Mammary epithelial cell (primary cell): ENCODE measurements around the gene CTPS2.

Experiments
- CTCF ChIP-seq, 2 donors: IDR thresholded peaks in 1 of 2; conservative IDR thresholded peaks in 1 of 2; 2 replicates each; pipeline ENCODE4 v1.5.1; 2011 to 2012; ENCODE audit warnings: inconsistent platforms in 2 of 2, low read length in 2 of 2, mild to moderate bottlenecking in 2 of 2, control low read depth in 1 of 2, low read depth in 1 of 2; ENCODE audit not compliant: insufficient read depth in 1 of 2; ENCODE audit errors: extremely low read depth in 1 of 2
- EZH2 ChIP-seq: IDR thresholded peaks from 2 replicates; pipeline ENCODE4 v1.6.1; 2012; ENCODE audit warnings: low read length, inconsistent platforms, borderline replicate concordance

GRCh38 chrX:16558489-16558888, 154.0 kb downstream of the CTPS2 start:
- TF ChIP-seq CTCF (conservative IDR thresholded peaks at IDR 0.05 in 1 of 2, IDR thresholded peaks at IDR 0.05 in 1 of 2; ENCODE audit: extremely low read depth in 1 of 2, insufficient read depth in 1 of 2, low read depth in 1 of 2, low read length in 2 of 2) (no peak), EZH2 (no peak)
